Measurements from ENCODE around the gene CD70.
"Not testable (repeated sequence)": the region's sequence is repeated elsewhere in the genome, so short reads cannot be mapped to it uniquely, and the experiment has no call there.

Gene CD70, protein sequence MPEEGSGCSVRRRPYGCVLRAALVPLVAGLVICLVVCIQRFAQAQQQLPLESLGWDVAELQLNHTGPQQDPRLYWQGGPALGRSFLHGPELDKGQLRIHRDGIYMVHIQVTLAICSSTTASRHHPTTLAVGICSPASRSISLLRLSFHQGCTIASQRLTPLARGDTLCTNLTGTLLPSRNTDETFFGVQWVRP

DNA sequence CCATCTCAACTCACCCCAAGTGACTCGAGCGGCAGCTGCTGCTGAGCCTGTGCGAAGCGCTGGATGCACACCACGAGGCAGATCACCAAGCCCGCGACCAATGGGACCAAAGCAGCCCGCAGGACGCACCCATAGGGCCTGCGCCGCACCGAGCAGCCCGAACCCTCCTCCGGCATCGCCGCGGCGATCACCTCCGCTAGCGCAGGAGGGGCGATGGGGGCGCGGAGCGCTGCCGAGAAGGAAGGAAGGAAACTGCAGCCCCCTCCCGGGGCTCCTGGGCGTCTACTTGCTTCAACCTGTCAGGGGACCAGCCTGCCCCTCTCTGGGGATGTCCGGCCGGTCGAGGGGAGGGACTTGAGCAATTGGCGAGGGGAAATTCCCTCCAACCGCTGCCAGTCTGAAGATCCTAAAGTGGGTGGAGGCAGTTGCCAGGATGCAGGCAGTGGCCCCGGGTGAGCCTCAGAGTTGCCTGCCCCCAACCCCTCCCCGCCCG, at the start of gene CD70:
TSS of gene CD70 (minus strand) at position 324 of the 493 bp plus-strand sequence. CDS start at position 176, 148 bp downstream.
- DNase-seq (ENCODE audit: low read depth), result no peak

DNA sequence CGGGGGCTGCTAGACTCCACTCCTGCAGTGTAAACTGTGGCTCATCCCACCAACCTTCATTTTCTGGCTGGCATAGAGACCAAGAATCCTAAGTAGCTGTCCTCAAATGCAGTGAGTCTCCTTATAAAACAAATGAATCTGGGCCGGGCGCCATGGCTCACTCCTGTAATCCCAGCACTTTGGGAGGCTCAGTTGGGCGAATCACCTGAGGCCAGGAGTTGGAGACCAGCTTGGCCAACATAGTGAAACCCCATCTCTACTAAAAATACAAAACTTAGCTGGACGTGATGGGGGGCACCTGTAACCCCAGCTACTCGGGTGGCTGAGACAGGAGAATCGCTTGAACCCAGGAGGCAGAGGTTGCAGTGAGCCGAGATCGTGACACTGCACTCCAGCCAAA, 49.4 kb upstream of the CD70 start:
- DNase-seq (ENCODE audit: low read depth), result not testable (repeated sequence)

DNA sequence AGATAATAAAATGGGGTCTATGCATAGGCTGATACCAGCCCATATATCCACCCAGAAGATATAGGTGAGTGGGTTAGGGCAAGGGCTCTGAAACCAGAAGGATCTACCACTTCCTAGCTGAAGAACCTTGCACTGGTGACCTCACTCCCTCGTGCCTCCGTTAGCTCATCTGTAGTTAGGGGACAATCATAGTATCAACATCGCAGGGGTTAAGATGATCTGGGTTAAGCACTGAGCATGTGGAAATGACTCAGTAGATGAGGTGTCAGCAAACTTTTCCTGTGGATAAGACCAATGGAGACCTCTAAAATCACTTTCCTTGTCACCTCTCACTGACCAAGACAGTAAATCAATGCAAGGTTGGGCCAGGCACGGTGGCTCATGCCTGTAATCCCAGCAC, 48.5 kb upstream of the CD70 start:
- DNase-seq (ENCODE audit: low read depth), result no peak

DNA sequence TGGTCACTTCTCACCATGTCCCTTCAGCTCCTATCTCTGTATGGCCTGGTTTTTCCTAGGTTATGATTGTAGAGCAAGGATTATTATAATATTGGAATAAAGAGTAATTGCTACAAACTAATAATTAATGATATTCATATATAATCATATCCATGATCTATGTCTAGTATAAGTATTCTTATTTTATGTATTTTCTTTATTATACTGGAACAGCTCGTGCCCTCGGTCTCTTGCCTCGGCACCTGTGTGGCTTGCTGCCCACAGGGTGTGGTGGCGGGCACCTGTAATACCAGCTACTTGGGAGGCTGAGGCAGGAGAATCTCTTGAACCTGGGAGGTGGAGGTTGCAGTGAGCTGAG, 42.5 kb upstream of the CD70 start:
- DNase-seq (ENCODE audit: low read depth), result not testable (repeated sequence)

DNA sequence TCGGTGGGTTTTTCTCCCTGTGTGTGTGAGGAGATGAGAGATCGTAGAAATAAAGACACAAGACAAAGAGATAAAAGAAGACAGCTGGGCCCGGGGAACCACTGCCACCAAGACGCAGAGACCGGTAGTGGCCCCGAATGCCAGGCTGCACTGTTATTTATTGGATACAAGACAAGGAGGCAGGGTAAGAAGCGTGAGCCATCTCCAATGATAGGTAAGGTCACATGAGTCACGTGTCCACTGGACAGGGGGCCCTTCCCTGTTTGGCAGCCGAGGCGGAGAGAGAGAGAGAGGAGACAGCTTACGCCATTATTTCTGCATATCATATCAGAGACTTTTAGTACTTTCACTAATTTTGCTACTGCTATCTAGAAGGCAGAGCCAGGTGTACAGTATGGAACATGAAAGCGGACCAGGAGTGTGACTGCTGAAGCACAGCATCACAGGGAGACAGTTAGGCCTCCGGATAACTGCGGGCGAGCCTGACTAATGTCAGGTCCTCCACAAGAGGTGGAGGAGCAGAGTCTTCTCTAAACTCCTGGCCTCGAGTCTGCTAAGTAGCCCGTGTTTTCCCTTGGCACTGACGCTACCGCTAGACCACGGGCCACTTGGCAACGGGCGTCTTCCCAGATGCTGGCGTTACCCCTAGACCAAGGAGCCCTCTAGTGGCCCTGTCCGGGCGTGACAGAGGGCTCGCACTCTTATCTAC, 42.0 kb upstream of the CD70 start:
- not testable (repeated sequence) for DNase-seq (ENCODE audit: low read depth)

DNA sequence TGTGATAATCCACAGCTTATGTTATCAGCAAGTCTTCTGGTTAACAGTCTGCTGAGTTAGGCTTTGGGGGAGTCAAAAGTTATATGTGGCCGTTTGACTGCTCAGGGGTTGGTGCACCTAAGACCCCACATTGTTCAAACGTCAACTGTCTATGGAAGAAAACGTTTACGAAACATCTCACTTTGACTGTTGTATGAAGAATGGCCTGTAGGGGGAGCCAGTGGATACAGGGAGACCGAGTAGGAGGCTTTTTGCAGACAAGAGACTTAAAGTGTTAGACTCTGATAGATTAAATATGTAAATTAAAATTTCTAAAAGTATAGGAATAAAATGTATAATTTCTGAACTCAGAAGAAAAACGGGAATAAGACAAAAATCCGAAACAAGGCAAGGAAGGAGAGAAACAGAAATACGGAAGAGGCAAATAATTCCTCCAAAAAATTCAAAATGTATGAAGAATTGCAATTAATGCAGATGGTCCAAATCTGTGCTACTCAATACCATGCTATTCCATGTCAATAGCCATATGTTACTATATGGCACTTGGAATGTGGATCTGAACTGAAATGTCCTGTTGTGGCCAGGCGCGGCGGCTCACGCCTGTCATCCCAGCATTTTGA, 41.2 kb upstream of the CD70 start:
- peak; percentile 53 for DNase-seq (ENCODE audit: low read depth)

DNA sequence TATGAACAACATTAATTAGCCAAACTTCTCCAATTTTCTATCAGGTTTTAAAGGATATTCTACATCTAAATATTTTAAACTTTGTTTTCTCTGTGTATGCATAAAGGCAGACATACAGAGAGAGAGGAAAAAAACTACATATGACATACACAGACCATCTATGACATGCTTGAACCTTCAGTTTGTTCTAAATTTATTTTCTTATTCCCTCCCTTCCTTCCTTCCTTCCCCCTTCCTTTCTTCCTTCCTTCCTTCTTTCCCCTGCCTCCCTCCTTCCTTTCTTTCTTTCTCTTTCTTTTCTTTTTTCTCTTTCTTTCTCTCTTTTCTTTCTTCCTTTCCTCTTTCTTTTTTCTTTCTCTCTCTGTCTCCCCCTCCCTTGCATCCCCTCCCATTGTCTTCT, 35.8 kb upstream of the CD70 start:
- no peak for DNase-seq (ENCODE audit: low read depth)

DNA sequence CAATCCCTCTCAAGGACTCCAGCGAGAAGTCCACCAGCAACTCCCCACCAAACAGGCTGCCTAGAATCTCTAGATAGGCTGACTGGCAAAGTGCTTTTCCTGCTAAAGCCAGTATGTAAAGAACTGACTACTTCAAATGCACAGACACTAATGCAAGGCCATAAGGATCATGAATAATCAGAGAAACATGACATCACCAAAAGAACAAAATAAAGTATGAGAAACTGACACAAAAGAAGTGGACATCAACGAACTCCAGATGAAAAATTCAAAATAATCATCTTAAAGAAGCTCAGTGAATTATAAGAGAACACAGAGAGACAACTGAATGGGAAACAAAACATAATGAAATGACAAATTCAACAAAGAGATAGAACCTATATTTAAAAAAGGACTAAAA, 26.4 kb upstream of the CD70 start:
- no peak for DNase-seq (ENCODE audit: low read depth)

DNA sequence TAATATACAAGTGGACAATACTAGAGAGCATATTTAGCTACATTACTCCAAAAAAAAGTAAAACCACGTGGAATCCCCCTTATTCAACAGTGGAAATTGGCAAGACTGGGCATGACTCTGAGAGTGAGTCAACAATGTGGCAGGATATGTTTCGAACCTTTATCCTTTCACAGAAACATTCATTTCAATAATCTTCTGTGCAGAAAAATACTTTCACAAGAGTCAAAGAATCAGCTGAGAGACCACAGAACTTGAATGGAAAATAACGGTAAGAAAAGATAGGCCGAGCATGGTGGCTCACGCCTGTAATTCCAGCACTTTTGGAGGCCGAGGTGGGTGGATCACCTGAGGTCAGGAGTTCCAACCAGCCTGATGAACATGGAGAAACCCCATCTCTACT, 25.1 kb upstream of the CD70 start:
- no peak for DNase-seq (ENCODE audit: low read depth)

DNA sequence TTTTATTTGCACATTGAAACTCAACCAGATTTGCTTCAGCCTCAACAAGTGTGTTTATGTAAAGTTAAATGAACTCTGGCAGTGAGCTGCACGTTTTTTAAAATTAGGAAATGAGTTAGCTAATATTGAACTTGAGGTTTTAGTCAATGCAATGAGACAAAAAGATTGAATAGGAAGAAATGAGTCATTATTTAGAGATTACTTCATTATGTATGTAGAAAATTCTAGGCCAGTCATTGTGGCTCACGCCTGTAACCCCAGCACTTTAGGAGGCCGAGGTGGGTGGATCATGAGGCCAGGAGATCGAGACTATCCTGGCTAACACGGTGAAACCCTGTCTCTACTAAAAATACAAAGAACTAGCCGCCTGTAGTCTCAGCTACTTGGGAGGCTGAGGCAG, 22.8 kb upstream of the CD70 start:
- DNase-seq (ENCODE audit: low read depth), result no peak

DNA sequence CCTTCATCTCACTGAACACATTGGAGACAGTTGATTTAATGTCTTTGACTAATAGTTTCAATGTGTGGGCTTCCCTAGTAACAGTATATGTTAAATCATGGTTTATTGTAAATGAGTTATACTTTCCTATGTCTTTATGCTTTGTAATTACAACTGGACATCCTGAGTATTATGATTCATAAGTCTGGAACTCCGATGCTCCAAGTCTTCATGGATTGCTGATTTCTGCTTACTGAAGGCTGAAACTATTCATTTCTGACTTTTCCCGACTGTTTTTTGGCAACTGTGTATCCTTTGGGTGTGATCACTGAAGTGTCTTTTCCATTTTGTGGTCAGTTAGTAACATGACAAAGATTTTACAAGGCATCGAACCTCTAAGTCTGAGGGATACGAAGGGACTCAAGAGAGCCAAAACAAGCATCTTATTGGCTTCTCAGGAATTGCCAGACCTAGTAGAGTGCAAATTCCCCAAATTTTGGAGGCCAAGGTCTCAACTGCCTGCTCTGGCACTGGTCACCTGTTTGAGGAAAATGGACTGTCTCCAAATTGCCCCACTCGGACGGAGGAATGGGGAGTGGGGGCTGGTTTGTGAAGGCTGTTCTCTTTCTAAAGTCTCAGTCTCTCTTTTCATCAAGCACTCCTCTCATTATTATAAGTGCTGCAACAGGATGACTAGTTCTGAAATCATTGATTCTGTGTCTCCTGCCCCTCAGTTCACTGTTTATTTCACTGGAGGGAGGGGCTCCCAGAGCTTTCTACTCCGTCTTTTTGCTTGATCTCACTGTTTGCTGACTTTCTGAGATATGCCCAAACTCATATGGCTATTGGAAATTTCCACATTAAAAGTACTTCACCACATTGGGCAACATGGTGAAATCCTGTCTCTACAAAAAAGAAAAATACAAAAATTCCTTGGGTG, 20.2 kb upstream of the CD70 start:
- DNase-seq (ENCODE audit: low read depth), result no peak

DNA sequence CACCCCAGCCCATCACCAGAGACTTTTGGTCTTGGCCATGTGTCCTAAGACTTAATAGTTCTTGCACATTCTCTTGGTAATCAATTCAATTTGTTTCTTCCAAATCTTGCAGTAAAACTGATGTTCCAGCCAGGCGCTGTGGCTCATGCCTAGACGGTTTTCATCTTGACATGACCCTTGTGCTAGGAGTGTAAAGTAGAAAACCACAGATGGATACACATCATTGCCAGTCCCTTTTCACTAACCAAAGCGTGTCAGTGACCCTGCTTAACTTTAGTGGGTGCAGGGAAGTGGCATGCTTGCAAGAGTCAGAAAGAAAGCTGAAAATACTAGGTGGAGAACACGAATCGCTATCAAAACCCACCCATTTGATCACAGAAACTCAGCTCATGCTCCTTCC, 18.0 kb upstream of the CD70 start:
- DNase-seq (ENCODE audit: low read depth), result no peak

DNA sequence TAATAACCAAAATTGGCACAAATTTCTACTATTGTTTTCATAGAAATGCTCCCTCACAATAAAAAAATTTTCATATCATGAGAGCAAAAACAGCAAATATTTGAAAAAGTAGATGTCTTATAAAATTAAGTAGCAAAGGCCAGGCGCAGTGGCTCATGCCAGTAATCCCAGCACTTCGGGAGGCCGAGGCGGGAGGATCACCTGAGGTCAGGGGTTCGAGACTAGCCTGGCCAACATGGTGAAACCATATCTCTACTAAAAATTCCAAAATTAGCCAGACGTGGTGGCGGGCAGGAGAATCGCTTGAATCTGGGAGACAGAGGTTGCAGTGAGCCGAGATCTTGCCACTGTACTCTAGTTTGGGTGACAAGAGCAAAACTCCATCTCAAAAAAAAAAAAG, 17.2 kb upstream of the CD70 start:
- not testable (repeated sequence) for DNase-seq (ENCODE audit: low read depth)

DNA sequence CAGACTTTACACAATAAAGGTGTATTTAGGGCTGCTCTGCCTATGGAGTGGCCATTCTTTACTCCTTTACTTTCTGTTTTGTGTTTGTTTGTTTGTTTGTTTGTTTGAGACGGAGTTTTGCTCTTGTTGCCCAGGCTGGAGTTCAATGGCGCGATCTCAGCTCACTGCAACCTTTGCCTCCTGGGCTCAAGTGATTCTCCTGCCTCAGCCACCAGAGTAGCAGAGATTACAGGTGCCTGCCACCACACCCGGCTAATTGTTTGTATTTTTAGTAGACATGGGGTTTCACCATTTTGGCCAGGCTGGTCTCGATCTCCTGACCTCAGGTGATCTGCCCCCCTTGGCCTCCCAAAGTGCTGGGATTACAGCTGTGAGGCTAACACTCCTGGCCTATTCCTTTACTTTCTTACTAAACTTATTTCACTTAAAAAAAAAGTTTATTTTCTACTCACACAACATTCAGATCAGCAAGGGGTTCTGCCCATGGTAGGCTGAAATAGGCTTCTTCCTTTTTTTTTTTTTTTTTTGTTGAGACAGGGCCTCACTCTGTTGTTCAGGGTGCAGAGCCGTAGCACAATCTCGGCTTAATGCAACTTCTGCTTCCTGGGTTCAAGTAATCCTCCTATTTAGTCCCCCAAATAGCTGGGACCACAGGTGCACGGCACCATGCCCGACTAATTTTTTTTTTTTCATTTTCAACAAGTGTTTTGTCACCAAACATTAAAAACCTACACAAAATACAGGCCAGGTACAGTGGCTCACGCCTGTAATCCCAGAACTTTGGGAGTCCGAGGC, 15.5 kb upstream of the CD70 start:
- not testable (repeated sequence) for DNase-seq (ENCODE audit: low read depth)

DNA sequence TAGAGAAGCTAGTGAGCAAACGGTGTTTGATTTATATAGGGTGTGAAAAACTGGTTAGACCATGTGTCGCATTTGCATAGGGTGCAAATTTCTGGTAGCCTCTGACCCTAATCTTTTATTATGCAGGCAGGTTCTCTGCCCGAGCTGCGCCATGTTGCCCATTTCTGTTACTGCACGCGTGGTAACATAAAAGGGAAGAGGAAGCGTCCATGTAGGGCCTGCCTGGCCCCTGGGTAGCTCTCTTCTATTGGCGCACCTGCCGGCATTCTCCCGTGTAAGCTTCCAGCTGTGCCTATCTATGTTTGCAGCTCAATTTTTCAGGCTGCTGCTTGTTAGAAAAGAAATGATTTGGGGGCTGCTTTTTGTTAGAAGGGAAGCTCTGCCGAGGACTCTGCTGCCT, 14.0 kb upstream of the CD70 start:
- no peak for DNase-seq (ENCODE audit: low read depth)

DNA sequence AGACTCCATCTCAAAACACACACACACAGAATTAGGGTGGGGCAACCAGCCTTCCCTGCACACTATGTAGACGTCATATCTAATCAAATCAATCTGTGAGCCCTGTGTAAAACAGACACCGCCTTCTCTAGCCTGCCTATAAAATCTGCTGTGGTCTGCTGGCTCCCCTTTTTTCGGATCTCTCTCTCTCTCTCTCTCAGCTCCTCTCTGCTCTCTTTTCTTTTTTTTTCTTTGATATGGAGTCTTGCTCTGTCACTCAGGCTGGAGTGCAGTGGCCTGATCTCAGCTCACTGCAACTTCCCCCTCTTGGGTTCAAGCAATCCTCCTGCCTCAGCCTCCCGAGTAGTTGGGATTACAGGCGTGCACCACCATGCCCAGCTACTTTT, 11.8 kb upstream of the CD70 start:
- no peak for DNase-seq (ENCODE audit: low read depth)

DNA sequence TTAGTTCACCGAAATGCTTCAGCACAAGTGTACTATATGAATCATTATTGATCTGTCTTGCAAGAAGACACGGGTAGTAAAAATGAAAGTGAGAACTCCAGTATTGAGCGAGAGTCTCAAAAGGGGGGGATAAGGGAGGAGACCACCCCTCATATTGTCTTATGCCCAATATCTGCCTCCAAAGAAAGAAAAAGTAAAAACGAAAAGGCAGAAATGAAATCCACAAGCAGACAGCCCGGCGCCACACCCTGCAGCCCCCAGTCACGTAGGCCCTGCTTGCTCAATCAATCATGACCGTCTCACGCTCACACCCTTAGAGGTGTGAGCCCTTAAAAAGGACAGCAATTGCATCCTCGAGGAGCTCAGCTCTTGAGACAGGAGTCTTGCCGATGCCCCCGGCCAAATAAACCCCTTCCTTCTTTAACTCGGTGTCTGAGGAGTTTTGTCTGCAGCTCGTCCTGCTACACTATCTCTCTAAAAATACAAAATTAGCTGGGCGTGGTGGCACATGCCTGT, 10.6 kb upstream of the CD70 start:
- DNase-seq (ENCODE audit: low read depth), result not testable (repeated sequence)

DNA sequence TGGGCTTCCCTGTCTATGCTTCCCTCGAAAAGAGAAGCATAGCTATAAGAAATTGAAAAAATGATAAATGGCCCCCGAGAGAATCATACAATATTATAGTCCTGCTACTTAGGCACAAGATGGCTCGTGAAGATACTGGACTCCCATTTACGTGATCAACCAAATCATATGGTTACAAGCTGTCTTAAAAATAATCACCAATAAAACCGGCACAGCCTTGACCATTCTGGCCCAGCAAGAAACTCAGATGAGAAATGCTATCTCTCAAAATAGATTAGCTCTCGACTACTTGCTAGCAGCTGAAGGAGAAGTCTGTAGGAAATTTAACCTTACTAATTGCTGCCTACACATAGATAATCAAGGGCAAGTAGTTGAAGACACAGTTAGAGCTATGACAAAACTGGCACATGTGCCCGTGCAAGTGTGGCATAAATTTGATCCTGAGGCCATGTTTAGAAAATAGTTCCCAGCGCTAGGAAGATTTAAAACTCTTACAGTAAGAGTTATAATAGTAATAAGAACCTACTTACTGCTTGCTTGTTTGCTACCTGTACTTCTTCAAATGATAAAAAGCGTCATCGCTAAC, 10.1 kb upstream of the CD70 start:
- not testable (repeated sequence) for DNase-seq (ENCODE audit: low read depth)

DNA sequence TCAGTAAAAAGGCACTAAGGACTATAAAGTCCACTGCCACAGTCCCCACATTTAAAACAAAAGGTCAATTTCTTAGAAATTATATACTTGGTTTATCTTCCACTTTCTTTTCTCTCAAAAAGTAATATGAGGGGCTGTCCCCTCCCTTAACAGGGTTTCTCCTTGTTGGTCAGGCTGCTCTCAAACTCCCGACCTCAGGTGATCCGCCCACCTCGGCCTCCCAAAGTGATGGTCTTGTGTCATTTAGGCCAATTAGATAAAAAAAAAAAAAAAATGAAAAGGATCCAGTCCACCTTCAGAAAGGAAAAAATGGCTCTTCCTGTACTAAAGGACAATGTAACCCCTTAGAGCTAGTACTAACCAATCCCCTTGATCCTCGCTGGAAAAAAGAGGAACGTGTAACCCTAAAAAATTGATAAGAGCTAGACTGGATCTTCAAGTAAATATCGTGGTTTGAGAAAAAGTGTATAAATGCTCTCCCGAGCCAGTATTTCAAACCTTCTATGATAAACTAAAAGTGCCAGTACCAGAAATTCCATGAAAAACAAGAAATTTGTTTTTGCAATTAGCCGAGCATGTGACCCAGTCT, 9.0 kb upstream of the CD70 start:
- DNase-seq (ENCODE audit: low read depth), result no peak

DNA sequence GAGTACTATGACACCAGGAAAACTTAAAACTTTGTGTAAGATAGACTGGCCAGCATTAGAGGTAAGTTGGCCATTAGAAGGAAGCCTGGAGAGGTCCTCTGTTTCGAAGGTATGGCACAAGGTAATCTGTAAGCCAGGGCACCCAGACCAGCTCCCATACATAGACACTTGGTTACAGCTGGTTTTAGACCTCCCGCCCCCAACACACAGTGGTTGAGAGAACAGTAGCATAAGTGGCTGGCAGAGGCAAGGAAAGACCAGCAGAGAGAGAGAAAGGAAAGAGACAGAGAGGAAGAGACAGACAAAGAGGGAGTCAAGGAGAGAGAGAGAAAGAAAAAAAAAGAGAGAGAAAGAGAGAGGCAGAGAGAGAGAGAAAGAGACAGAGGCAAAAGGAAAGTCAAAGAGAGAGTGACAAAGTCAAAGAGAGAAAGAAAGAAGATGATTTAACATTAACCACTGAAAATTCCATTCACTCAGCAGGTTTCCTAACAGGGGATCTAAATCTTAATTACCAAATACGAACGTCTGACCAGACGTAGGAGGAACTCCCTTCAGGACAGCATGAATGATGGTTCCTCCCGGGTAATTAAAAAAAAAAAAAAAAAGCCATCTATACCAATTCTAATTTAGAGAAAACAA, 7.4 kb upstream of the CD70 start:
- not testable (repeated sequence) for DNase-seq (ENCODE audit: low read depth)
